SJSA1 (cell line): Measurements from ENCODE around the gene MOV10. TPM values are rescaled to one million over a fixed set of nuclear protein-coding genes. Genes with fewer than 3 reads are reported as not detected.
A peak's percentile ranks its signal among the peaks of the same experiment; 100 is the strongest.

Source experiments
- DNase-seq, 2 experiments: peaks; one replicate each; pipeline ENCODE4 v3.0.0-alpha.2; 2015 to 2020; ENCODE audit warnings: low spot score in 2 of 2, low read depth in 1 of 2
- H3K27ac ChIP-seq: fragments of 250-450 bp; sonication (Bioruptor Pico); 2 replicates; pipeline ENCODE4 v1.5.1; 2020; ENCODE audit warnings: mild to moderate bottlenecking, moderate library complexity
- H3K27me3 ChIP-seq: fragments of 250-450 bp; sonication (Bioruptor Pico); replicated peaks from 2 replicates; pipeline ENCODE4 v1.5.1; 2020; ENCODE audit warnings: mild to moderate bottlenecking, moderate library complexity
- H3K36me3 ChIP-seq: fragments of 250-450 bp; sonication (Bioruptor Pico); 2 replicates; pipeline ENCODE4 v1.5.1; 2020; ENCODE audit warnings: mild to moderate bottlenecking
- H3K4me1 ChIP-seq: fragments of 250-450 bp; sonication (Bioruptor Pico); replicated peaks from 2 replicates; pipeline ENCODE4 v1.6.1; 2021; ENCODE audit warnings: mild to moderate bottlenecking
- H3K4me3 ChIP-seq: fragments of 250-450 bp; sonication (Bioruptor Pico); 2 replicates; pipeline ENCODE4 v1.5.1; 2020; ENCODE audit warnings: mild to moderate bottlenecking
- H3K9me3 ChIP-seq: fragments of 250-450 bp; sonication (Bioruptor Pico); replicated peaks from 2 replicates; pipeline ENCODE4 v1.5.1; 2020; ENCODE audit warnings: mild to moderate bottlenecking
- total RNA-seq: library from RNA; depleted of rRNA; stranded (reverse); fragments of >200 nt; shearing (Covaris generic); gene quantifications from 2 replicates; pipeline ENCODE4 v1.2.3, GENCODE V29; 2014; rRNA removed

Gene MOV10, protein sequence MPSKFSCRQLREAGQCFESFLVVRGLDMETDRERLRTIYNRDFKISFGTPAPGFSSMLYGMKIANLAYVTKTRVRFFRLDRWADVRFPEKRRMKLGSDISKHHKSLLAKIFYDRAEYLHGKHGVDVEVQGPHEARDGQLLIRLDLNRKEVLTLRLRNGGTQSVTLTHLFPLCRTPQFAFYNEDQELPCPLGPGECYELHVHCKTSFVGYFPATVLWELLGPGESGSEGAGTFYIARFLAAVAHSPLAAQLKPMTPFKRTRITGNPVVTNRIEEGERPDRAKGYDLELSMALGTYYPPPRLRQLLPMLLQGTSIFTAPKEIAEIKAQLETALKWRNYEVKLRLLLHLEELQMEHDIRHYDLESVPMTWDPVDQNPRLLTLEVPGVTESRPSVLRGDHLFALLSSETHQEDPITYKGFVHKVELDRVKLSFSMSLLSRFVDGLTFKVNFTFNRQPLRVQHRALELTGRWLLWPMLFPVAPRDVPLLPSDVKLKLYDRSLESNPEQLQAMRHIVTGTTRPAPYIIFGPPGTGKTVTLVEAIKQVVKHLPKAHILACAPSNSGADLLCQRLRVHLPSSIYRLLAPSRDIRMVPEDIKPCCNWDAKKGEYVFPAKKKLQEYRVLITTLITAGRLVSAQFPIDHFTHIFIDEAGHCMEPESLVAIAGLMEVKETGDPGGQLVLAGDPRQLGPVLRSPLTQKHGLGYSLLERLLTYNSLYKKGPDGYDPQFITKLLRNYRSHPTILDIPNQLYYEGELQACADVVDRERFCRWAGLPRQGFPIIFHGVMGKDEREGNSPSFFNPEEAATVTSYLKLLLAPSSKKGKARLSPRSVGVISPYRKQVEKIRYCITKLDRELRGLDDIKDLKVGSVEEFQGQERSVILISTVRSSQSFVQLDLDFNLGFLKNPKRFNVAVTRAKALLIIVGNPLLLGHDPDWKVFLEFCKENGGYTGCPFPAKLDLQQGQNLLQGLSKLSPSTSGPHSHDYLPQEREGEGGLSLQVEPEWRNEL
- total RNA-seq, result 47.4 and 57.0 TPM in 2 replicates

DNA sequence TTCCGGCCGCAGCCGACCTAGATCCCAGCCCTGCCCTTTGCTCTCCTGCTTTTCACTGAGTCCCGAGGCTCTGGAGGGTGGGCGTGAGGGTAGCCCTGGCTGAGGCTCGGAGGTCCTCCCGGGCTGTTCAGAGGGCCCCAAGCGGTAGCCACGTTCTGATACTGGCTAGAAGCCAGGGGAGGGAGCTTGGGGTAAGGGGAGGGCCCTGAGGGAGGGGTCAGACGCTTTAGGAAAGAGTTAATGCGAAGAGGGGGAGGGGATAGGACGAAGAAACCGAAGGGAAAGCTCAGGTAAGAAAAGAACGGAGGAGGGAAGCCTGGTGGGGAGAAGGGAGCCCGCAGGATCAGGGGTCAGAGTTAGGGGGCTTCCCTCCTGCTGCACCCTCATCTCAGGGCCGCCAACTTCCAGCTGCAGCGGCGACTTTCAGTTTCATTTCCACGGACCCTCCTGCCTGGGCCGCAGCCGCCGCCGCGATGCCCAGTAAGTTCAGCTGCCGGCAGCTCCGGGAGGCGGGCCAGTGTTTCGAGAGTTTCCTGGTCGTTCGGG, at the start of gene MOV10:
Gene MOV10, plus strand, starts transcription at position 220 of the 546 bp plus-strand sequence. Its CDS starts 254 bp downstream, at position 474.
- peak; percentile 77 to 88 for DNase-seq
- Histone ChIP-seq H3K9me3 (no peaks in the 10 kb centered on the region), H3K4me3 (peak within 1 kb of the TSS; percentile 89), H3K36me3 (peaks cover 53% of the 10 kb centered on the region), H3K27me3 (no peaks in the 10 kb centered on the region), H3K4me1 (peaks cover 31% of the 10 kb centered on the region), H3K27ac (peak within 1 kb of the TSS; percentile 81)

GRCh38 chr1:112625696-112626095, 48.8 kb upstream of the MOV10 start:
- DNase-seq, result peak; percentile 51 to 74
- peaks cover 66% of the 10 kb centered on the region for H3K36me3 ChIP-seq
- H3K4me3 ChIP-seq, result no peak overlapping the region
- H3K27me3 ChIP-seq, result no peaks in the 10 kb centered on the region
- peaks cover 30% of the 10 kb centered on the region for H3K4me1 ChIP-seq
- no peaks in the 10 kb centered on the region for H3K9me3 ChIP-seq
- peak overlapping the region; percentile 1; the same call in 1 of the 2 replicates for H3K27ac ChIP-seq

- peaks cover 30% of the 10 kb centered on the region for H3K4me1 ChIP-seq
- H3K36me3 ChIP-seq, result peaks cover 66% of the 10 kb centered on the region
- H3K4me3 ChIP-seq, result no peak overlapping the region
- no peak for DNase-seq
- no peaks in the 10 kb centered on the region for H3K9me3 ChIP-seq
- no peak overlapping the region for H3K27ac ChIP-seq
- no peaks in the 10 kb centered on the region for H3K27me3 ChIP-seq
Observed at GRCh38 chr1:112626193-112626592, 48.3 kb upstream of the MOV10 start.

DNA sequence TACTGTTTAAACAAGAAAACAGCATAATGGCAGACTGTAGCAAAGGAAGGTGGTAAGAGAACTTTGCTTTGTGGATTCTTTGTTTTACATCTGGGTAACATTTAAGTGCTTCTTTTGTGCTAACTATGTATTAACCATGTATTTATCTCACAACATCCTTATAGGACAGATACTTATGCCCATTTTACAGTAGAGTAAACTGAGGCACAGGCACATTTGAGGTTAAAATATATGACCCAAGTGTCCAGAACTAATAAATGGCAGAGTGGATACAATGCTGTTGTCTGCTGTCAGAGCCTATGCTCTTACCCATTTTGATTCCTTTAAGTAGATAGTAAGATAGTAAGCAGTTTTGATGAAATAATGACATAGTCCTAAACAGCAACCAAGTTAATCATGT, 47.6 kb upstream of the MOV10 start:
- H3K4me3 ChIP-seq, result no peak overlapping the region
- no peaks in the 10 kb centered on the region for H3K9me3 ChIP-seq
- no peaks in the 10 kb centered on the region for H3K27me3 ChIP-seq
- no peak for DNase-seq
- no peak overlapping the region for H3K27ac ChIP-seq
- H3K36me3 ChIP-seq, result peaks cover 67% of the 10 kb centered on the region
- peaks cover 28% of the 10 kb centered on the region for H3K4me1 ChIP-seq

GRCh38 chr1:112628516-112628915, 45.9 kb upstream of the MOV10 start:
- no peak overlapping the region for H3K27ac ChIP-seq
- H3K27me3 ChIP-seq, result no peaks in the 10 kb centered on the region
- no peak for DNase-seq
- no peak overlapping the region for H3K4me3 ChIP-seq
- H3K9me3 ChIP-seq, result no peaks in the 10 kb centered on the region
- H3K36me3 ChIP-seq, result peaks cover 64% of the 10 kb centered on the region
- H3K4me1 ChIP-seq, result peaks cover 28% of the 10 kb centered on the region

- H3K27me3 ChIP-seq, result no peaks in the 10 kb centered on the region
- no peaks in the 10 kb centered on the region for H3K9me3 ChIP-seq
- H3K4me3 ChIP-seq, result no peak overlapping the region
- peaks cover 36% of the 10 kb centered on the region for H3K4me1 ChIP-seq
- H3K36me3 ChIP-seq, result peaks cover 61% of the 10 kb centered on the region
- no peak overlapping the region for H3K27ac ChIP-seq
- DNase-seq, result no peak
Observed at GRCh38 chr1:112629256-112629655, 45.2 kb upstream of the MOV10 start.

DNA sequence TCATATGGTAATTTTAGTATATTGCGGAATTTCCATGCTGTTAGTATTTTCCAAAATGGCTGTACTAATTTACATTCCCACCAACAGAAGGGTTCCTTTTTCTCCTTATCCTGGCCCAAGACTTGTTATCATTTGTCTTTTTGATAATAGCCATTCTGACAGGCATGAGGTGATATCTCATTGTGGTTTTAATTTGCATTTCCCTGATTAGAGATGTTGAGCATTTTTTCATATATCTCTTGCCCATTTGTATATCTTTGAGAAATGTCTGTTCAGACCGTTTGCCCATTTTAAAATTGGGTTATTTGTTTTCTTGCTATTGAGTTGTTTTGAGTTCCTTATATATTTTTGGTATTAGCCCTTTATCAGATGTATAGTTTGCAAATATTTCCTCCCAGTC, 40.8 kb upstream of the MOV10 start:
- no peak for DNase-seq
- H3K9me3 ChIP-seq, result no peaks in the 10 kb centered on the region
- H3K4me3 ChIP-seq, result no peak overlapping the region
- H3K4me1 ChIP-seq, result peaks cover 62% of the 10 kb centered on the region
- H3K36me3 ChIP-seq, result peaks cover 36% of the 10 kb centered on the region
- no peak overlapping the region for H3K27ac ChIP-seq
- H3K27me3 ChIP-seq, result no peaks in the 10 kb centered on the region

GRCh38 chr1:112634367-112634766, 40.1 kb upstream of the MOV10 start:
- H3K4me3 ChIP-seq, result no peak overlapping the region
- no peaks in the 10 kb centered on the region for H3K9me3 ChIP-seq
- no peak overlapping the region for H3K27ac ChIP-seq
- H3K4me1 ChIP-seq, result peaks cover 62% of the 10 kb centered on the region
- peaks cover 29% of the 10 kb centered on the region for H3K36me3 ChIP-seq
- H3K27me3 ChIP-seq, result no peaks in the 10 kb centered on the region
- DNase-seq, result no peak

GRCh38 chr1:112636056-112636455, 38.4 kb upstream of the MOV10 start:
- no peak for DNase-seq
- Histone ChIP-seq H3K4me3 (no peak overlapping the region), H3K9me3 (no peaks in the 10 kb centered on the region), H3K27ac (peak overlapping the region; percentile 42), H3K36me3 (peaks cover 15% of the 10 kb centered on the region), H3K4me1 (peaks cover 55% of the 10 kb centered on the region), H3K27me3 (no peaks in the 10 kb centered on the region)

- Histone ChIP-seq H3K27ac (peak overlapping the region; percentile 42), H3K36me3 (peaks cover 9% of the 10 kb centered on the region; the same call in 1 of the 2 replicates), H3K4me3 (no peak overlapping the region), H3K4me1 (peaks cover 54% of the 10 kb centered on the region), H3K27me3 (no peaks in the 10 kb centered on the region), H3K9me3 (no peaks in the 10 kb centered on the region)
- no peak for DNase-seq
Observed at GRCh38 chr1:112636597-112637253, 37.7 kb upstream of the MOV10 start.

- peak; percentile 64 to 85 for DNase-seq
- Histone ChIP-seq H3K4me1 (peaks cover 54% of the 10 kb centered on the region), H3K36me3 (peaks cover 12% of the 10 kb centered on the region), H3K9me3 (no peaks in the 10 kb centered on the region), H3K27me3 (no peaks in the 10 kb centered on the region), H3K27ac (peak overlapping the region; percentile 42), H3K4me3 (no peak overlapping the region)
Observed at GRCh38 chr1:112637254-112638109, 37.0 kb upstream of the MOV10 start.

GRCh38 chr1:112638110-112638428, 36.4 kb upstream of the MOV10 start:
- Histone ChIP-seq H3K4me1 (peaks cover 53% of the 10 kb centered on the region), H3K27ac (peak overlapping the region; percentile 9; the same call in 1 of the 2 replicates), H3K4me3 (no peak overlapping the region), H3K27me3 (no peaks in the 10 kb centered on the region), H3K36me3 (peaks cover 18% of the 10 kb centered on the region), H3K9me3 (no peaks in the 10 kb centered on the region)
- DNase-seq, result no peak
